ENCODE measurements around the gene HCFC1R1.
"Not testable (repeated sequence)": the region's sequence is repeated elsewhere in the genome, so short reads cannot be mapped to it uniquely, and the experiment has no call there.

Gene HCFC1R1, protein sequence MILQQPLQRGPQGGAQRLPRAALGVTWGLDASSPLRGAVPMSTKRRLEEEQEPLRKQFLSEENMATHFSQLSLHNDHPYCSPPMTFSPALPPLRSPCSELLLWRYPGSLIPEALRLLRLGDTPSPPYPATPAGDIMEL

DNA sequence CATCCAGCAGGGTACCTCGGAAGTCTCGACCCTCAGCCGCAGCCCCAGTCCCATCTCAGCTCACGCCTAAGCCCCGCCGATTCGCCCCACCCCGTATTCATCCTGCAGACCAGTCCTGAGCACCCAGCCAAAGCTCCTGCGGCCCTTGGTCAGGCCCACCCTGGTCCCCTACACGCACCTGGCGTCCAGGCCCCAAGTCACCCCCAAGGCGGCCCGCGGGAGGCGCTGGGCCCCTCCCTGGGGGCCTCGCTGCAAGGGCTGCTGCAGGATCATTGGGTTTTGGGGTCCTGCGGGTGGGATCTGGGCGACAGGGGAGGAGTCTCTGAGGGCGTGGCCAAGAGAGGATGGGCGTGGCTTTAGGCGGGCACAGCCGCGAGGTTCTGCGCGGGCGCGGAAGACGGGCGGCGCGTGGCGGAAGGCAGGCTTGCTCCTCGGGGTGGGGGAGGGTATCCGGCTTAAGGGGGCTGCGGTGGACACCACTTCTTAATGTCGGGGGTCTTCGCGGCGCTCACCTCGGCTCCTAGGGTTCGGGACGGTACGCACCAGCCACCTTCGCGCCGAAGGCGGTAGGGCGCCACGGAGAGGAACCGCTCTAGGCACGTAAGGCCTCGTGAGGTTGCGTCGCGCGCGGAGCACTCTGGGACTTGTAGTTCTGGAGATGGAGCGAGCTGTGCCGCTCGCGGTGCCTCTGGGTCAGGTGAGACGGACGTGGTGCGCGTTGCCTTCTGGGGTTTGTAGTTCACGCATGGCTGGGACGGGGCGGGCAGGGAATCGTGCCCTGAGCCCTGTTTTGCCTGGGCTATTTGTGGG is at the start of gene HCFC1R1, which contains the start of gene THOC6:
Gene HCFC1R1, minus strand, starts transcription at position 274 of the 810 bp plus-strand sequence. Its CDS starts 1 bp downstream, at position 273.
Gene THOC6, plus strand, starts transcription at position 367 of the 810 bp plus-strand sequence. Its CDS starts 292 bp downstream, at position 659.
- peak; percentile 96 for DNase-seq

DNA sequence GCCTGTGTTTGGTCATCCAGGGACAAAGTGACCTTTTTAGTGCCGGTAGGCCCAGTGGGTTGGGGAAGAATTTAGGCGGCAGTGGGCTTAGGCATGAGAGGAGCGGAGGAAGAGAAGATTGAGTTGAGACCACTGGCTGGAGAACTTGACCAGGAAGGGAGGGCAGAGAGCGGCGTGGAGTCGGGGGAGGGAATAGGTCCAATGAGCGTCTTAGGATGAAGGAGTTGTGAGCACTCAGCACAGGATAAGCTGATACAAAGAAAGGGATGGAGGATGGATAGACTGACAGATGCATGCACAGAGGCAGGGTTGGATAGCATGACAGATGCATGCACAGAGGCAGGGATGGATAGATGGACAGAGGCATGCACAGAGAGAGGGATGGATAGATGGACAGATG is 49.7 kb upstream of the HCFC1R1 start:
- DNase-seq: no peak

- DNase-seq: not testable (repeated sequence)
Measured at GRCh38 chr16:3072576-3073263, 49.0 kb upstream of the HCFC1R1 start.

- not testable (repeated sequence) for DNase-seq
Measured at GRCh38 chr16:3072148-3072547, 48.4 kb upstream of the HCFC1R1 start.

GRCh38 chr16:3071655-3072054 is 47.9 kb upstream of the HCFC1R1 start:
- DNase-seq: no peak

GRCh38 chr16:3070608-3071111 is 46.9 kb upstream of the HCFC1R1 start:
- DNase-seq: no peak

GRCh38 chr16:3069146-3069545 is 45.4 kb upstream of the HCFC1R1 start:
- not testable (repeated sequence) for DNase-seq

- no peak for DNase-seq
Measured at GRCh38 chr16:3068487-3068886, 44.7 kb upstream of the HCFC1R1 start.

- peak; percentile 21 for DNase-seq
Measured at GRCh38 chr16:3066440-3066748, 42.7 kb upstream of the HCFC1R1 start.

DNA sequence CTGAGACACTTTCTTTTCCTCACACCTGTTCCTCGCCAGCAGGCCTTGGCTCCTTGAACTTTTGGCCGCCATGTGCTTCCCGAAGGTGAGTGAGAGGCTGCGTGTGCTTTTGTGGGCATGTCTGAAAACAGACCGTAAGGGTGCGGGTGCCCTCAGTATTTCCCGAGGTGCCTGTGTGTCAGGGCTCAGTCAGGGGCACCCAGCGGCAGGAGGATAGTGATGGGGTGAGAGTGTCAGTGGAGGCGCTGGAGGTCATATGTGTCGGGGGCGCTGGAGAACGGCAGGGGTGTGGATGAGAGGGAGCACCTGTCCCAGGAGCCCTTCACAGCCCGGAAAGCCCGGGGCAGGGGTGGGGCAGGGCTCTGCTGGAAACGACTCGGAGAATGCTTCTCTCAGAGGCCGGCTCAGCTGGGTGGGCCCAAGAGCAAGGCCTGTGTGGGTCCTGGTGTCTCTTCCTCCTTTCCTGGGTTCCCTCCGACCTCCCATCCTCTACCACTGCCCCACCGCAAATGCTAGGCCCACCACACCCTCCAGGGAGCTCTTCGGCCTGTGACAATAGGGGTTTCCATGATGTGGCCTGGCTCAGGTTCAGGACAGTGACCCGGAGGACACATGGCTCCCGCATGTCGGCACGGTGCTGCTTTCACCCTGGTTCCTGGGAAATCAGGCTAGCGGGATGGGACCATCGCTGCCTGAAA is 42.1 kb upstream of the HCFC1R1 start:
- peak; percentile 47 for DNase-seq

DNA sequence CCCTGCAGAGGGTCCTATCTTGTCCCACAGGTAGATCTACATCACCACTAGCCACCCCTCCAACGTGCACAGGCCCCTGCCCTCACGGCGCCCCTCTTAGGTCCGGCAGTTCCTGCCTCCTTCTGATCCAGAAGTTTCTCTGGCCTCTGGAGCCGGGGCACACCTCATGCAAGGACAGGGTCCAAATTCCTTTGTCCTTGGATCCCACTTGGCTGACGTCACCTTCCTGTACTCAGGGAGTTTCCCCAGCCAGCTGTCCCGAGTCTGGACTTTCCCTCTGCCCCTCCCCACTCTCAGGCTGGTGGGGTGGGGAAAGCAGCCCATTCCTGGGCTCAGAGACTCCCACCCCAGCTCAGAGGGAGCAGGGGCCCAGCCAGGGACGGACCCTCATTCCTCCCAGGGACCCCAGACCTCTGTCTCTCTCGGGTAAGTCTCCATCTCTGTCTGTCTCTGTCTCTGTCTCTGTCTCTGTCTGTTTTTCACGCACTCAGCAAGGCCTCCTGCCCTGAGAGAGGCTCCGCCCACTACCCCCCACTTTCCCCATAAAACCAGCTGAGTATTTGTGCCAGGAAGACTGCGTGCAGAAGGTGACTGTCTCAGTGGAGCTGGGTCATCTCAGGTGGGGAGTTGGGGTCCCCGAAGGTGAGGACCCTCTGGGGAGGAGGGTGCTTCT is 41.5 kb upstream of the HCFC1R1 start, which contains the start of gene IL32:
Gene IL32, plus strand, starts transcription at position 572 of the 673 bp plus-strand sequence. CDS start 172 bp downstream, outside the sequence.
- peak; percentile 80 for DNase-seq

- DNase-seq: no peak
Measured at GRCh38 chr16:3063625-3064386, 40.1 kb upstream of the HCFC1R1 start.

DNA sequence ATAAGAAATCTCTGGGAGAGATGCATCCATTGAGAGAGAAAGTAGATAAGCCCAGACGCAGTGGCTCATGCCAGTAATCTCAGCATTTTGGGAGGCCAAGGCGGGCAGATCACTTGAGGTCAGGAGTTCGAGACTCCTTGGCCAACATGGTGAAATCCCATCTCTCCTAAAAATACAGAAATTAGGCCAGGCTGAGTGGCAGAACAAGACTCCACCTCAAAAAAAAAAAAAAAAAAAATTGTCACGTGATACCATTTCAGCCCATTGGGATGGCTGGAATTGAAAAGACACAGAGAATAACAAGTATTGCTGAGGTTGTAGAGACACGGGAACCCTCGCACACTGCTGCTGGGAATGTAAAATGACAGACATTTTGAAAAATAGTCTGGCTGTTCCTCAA is 38.8 kb upstream of the HCFC1R1 start:
- DNase-seq: no peak

DNA sequence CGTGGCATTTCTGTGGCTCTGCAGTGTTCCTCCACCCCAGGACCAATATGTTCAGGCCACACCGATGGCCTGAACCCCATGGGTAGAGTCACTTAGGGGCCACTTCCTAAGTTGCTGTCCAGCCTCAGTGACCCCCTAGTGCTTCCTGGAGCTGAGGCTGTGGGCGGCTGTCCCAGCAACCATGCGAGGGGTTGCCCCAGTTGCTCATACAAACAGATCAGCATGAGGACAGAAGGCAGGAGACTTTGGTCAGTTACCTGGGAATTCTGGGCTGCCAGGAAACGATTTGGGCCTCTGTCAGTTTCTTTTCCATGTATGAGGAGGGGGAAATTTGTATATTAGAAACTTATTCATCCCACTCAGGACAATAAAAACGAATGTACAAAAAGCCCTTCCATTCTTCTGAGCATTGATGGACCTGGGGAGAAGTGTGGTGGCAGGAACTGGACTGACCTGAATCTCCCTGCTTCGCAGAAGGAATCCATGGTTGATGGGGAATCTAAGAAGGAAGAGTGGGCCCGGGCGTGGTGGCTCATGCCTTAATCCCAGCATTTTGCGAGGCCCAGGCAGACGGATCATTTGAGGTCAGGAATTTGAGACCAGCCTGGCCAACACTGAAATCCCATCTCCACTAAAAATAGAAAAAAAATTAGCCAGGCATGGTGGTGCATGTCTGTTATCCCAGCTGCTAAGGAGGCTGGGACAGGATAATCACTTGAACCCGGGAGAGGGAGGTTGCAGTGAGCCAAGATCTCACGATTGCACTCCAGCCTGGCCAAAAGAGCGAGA is 36.8 kb upstream of the HCFC1R1 start:
- no peak for DNase-seq

DNA sequence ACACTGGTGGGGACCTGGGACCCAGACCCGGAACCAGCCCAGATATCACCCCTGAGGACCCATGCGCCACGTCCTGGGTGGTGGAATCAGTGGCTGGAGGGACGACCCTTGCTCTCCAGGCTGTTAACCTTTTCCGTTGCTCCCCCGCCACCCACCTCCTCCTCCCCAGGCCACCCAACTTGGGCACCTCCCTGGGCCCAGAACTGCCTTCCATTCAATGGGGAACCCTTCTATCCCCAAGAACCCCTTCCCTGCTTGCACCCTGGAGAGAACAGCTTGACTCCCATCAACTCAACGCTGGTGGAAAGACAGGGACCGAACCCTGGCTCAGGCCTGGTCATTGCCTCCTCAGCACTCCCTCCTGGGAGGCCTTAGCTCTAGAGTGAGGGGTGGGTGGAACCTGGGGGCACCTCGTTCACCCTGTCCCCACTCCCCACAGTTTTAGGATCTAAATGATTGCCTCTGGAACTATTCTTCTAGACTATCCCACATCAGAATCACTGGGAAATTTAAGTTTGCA is 36.0 kb upstream of the HCFC1R1 start:
- no peak for DNase-seq

DNA sequence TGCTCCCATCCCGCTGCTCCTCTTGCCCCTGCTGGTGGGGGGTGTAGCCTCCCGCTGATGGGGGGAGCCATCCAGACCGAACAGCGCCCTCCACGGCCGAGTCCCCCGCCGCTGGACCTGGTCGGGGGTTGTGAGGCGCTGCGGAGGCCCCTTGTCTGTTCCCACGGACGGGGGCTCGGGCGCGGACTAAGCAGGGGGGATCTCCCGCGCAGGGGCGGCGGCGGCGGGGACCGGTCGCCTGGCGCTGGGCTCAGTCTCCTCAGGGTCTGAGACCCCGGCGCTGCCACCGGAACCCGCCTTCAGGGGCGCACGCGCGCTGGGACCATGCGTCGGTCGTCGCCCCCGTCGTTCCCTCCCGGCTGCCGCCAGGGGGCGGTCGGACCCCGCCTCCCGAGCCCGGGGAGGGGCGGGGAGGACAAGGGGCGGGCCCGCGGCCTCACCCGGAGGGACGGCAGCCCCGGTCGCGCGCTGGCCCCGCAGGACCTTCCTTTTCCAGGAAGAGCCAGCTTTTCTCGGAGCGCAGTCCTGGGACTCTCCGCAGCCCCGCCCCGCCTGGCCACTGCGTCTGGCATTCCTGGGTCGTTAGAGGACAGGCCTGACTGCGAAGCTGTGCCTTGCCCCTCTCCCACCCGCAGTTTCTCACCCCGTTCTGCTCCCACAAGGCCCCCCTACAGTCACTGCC is 35.4 kb upstream of the HCFC1R1 start:
- peak; percentile 89 for DNase-seq

DNA sequence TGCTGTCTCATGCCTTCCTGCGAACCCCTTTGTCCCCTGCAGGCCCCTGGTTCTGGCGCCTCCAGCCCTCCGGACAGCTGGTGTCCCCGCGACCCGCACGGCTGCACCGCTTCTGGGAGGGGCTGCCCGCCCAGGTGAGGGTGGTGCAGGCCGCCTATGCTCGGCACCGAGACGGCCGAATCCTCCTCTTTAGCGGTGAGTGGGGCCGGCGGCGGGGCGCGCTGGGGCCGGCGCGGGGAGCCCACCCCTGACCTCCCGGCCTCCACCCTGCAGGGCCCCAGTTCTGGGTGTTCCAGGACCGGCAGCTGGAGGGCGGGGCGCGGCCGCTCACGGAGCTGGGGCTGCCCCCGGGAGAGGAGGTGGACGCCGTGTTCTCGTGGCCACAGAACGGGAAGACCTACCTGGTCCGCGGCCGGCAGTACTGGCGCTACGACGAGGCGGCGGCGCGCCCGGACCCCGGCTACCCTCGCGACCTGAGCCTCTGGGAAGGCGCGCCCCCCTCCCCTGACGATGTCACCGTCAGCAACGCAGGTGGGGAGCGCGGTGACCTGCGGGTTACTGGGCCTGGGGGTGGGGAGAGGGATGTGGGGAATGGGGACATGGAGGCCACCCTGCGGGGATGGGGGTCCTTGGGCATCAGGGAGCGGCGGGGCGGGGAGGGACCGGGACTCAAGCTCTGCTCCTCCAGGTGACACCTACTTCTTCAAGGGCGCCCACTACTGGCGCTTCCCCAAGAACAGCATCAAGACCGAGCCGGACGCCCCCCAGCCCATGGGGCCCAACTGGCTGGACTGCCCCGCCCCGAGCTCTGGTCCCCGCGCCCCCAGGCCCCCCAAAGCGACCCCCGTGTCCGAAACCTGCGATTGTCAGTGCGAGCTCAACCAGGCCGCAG is 34.6 kb upstream of the HCFC1R1 start:
- DNase-seq: peak; percentile 56

All from activated naive CD4-positive, alpha-beta T cell treated with Interleukin-2 at 50 U/mL for 16 hours (primary cell).